ENCODE data around the gene POLR2H. TPM values are rescaled to one million over a fixed set of nuclear protein-coding genes. Genes with fewer than 3 reads are reported as not detected.

Gene POLR2H
- total and polyA plus RNA-seq, 2 donors (not counting 1 experiment from before 2014, with no cell fraction given) = 60.4 to 106 TPM

DNA sequence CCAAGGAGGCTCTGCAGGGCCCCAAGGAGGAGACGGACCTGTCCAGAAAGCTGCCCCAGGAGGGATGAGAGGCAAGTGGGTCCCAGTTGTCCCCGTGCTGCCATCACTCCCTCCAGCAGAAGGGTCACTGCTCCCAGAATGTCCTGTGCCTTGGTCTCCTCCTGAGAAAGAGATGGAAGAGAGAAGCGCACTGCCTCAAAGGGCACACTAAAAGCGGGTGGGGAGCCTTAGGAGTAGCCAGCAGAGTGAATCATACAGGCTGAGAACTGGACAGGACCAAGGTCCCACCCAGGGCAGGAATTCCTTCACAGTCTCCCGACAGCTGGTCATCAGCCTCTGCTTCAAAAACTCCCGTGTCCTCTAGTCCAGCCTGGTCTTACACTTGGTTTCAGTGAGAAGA, 11.9 kb downstream of the POLR2H start:
- WGBS (ENCODE audit: insufficient coverage) = 90% methylated on average over 6 of the region's 6 CpGs
- DNase-seq (no peak), ATAC-seq (ENCODE audit: low read depth) (no peak)
- no peaks in the 10 kb centered on the region for H4K20me1 ChIP-seq (ENCODE audit: control insufficient read depth, insufficient read depth, low read length, poor library complexity, severe bottlenecking)
- Mint-ChIP-seq H3K27me3 (peaks cover 31% of the 10 kb centered on the region), H3K4me1 (peaks cover 2% of the 10 kb centered on the region), H3K9me3 (ENCODE audit: insufficient read depth) (no peaks in the 10 kb centered on the region), H3K27ac (no peak overlapping the region), H3K4me3 (no peak overlapping the region)
- H3K27me3 ChIP-seq (replicated peaks in 1 of 4; ENCODE audit: control extremely low read depth in 1 of 4, control insufficient read depth in 3 of 4, insufficient read depth in 4 of 4, low read length in 3 of 4) = peaks cover 0 to 25% (median 5%) of the 10 kb centered on the region in 4 experiments
- no peak overlapping the region for H2AFZ ChIP-seq (ENCODE audit: insufficient read depth, low read depth, low read length, poor library complexity, severe bottlenecking)
- POLR2A ChIA-PET = no interaction called here
- H3K9ac ChIP-seq (ENCODE audit: low read length) = no peak overlapping the region
- peaks cover 0 to 12% of the 10 kb centered on the region in 2 experiments for H3K36me3 ChIP-seq (replicated peaks in 1 of 2; ENCODE audit: control extremely low read depth in 1 of 2, control insufficient read depth in 1 of 2, extremely low read depth in 1 of 2, insufficient read depth in 2 of 2, low read length in 1 of 2)
- TF ChIP-seq EZH2 (IDR thresholded peaks at IDR 0.05; ENCODE audit: borderline replicate concordance, insufficient read depth, low read depth, low read length, poor library complexity, severe bottlenecking) = no peak
- TF ChIP-seq, protein P1, sequence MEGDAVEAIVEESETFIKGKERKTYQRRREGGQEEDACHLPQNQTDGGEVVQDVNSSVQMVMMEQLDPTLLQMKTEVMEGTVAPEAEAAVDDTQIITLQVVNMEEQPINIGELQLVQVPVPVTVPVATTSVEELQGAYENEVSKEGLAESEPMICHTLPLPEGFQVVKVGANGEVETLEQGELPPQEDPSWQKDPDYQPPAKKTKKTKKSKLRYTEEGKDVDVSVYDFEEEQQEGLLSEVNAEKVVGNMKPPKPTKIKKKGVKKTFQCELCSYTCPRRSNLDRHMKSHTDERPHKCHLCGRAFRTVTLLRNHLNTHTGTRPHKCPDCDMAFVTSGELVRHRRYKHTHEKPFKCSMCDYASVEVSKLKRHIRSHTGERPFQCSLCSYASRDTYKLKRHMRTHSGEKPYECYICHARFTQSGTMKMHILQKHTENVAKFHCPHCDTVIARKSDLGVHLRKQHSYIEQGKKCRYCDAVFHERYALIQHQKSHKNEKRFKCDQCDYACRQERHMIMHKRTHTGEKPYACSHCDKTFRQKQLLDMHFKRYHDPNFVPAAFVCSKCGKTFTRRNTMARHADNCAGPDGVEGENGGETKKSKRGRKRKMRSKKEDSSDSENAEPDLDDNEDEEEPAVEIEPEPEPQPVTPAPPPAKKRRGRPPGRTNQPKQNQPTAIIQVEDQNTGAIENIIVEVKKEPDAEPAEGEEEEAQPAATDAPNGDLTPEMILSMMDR (IDR thresholded peaks at IDR 0.05) = no peak
- no peaks in the 10 kb centered on the region for H3K4me1 ChIP-seq (ENCODE audit: control insufficient read depth in 2 of 2, insufficient read depth in 2 of 2, low read length in 2 of 2)
- intact Hi-C loops (cut with micrococcal nuclease) = no loop called here
- no peak overlapping the region for H3K27ac ChIP-seq (ENCODE audit: low read length in 2 of 2)
- H3K4me3 ChIP-seq (ENCODE audit: control extremely low read depth in 1 of 5, extremely low read depth in 1 of 5, insufficient read depth in 1 of 5, low read depth in 2 of 5, low read length in 4 of 5) = no peak overlapping the region
- CTCF ChIA-PET = interaction anchor here (1.1 to 7.4 kb wide), 3 partner anchors 141 to 171 kb away, joined by 3 to 107 read pairs (median 17); no protein-coding TSS in a partner anchor
- H3K9me3 ChIP-seq (ENCODE audit: control extremely low read depth in 1 of 3, control insufficient read depth in 2 of 3, insufficient read depth in 1 of 3, low read length in 2 of 3) = no peaks in the 10 kb centered on the region
- no peaks in the 10 kb centered on the region for H3K79me2 ChIP-seq (ENCODE audit: control insufficient read depth, insufficient read depth, low read length)
- H3K4me2 ChIP-seq (replicated peaks; ENCODE audit: low read depth, low read length, poor library complexity, severe bottlenecking) = no peak overlapping the region

DNA sequence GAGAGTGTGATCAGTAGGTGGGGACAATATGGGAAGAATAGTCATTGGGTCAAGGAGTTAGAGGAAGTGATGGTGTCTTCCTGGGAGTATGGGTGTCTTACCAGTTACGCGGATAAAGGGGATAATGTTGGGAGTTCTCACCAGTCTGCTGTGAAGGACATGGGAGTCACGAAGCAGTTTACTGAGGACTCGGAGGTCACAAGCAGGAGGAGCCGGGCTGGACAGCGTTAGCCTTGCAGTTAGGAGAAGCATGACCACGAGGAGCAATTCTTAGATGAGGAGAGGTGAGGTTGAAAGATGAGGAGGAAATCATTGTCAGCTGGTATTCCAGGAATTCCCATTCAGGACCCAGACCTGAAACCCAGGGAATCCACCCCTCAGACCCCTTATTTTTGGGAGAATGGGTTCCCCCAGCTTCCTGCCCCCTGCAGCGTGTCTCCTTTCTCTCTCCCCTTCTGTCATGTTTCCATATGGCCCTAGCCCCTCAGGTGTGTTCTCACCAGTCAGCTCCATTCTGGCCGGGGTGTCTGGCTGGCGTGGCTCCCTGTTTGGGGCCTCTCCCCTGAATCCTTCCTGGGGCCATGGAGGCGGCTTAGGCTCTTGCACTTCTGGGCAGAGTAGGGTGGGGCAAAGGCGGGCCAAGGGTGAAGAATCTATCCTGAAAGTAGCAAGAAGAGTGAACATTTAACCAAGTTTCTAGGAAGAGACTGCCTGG, 14.4 kb downstream of the POLR2H start:
- no peaks in the 10 kb centered on the region for H3K9me3 Mint-ChIP-seq (ENCODE audit: insufficient read depth)
- H3K4me3 ChIP-seq (ENCODE audit: control extremely low read depth in 1 of 5, extremely low read depth in 1 of 5, insufficient read depth in 1 of 5, low read depth in 2 of 5, low read length in 4 of 5) = no peak overlapping the region
- H3K9me3 ChIP-seq (ENCODE audit: control extremely low read depth in 1 of 3, control insufficient read depth in 2 of 3, insufficient read depth in 1 of 3, low read length in 2 of 3) = no peaks in the 10 kb centered on the region
- H3K36me3 ChIP-seq (replicated peaks in 1 of 2; ENCODE audit: control extremely low read depth in 1 of 2, control insufficient read depth in 1 of 2, extremely low read depth in 1 of 2, insufficient read depth in 2 of 2, low read length in 1 of 2) = no peaks in the 10 kb centered on the region
- no peak for TF ChIP-seq EZH2 (IDR thresholded peaks at IDR 0.05; ENCODE audit: borderline replicate concordance, insufficient read depth, low read depth, low read length, poor library complexity, severe bottlenecking)
- TF ChIP-seq, protein P1 (IDR thresholded peaks at IDR 0.05) = no peak
- intact Hi-C loops (cut with micrococcal nuclease) = no loop called here
- H3K4me3 Mint-ChIP-seq = no peak overlapping the region
- ATAC-seq (ENCODE audit: low read depth) (no peak), DNase-seq (no peak)
- H3K4me1 Mint-ChIP-seq = peaks cover 11% of the 10 kb centered on the region
- no peak overlapping the region for H3K9ac ChIP-seq (ENCODE audit: low read length)
- H3K27ac ChIP-seq (ENCODE audit: low read length in 2 of 2) = no peak overlapping the region
- peaks cover 3 to 4% of the 10 kb centered on the region in 2 donors for H3K4me1 ChIP-seq (ENCODE audit: control insufficient read depth in 2 of 2, insufficient read depth in 2 of 2, low read length in 2 of 2)
- no peak overlapping the region for H3K27ac Mint-ChIP-seq
- H2AFZ ChIP-seq (ENCODE audit: insufficient read depth, low read depth, low read length, poor library complexity, severe bottlenecking) = no peak overlapping the region
- H3K27me3 Mint-ChIP-seq = peaks cover 43% of the 10 kb centered on the region
- POLR2A ChIA-PET = no interaction called here
- H3K27me3 ChIP-seq (replicated peaks in 1 of 4; ENCODE audit: control extremely low read depth in 1 of 4, control insufficient read depth in 3 of 4, insufficient read depth in 4 of 4, low read length in 3 of 4) = peaks cover 0 to 41% (median 15%) of the 10 kb centered on the region in 4 experiments
- WGBS (ENCODE audit: insufficient coverage) = 95% methylated on average over 11 of the region's 12 CpGs
- no peaks in the 10 kb centered on the region for H3K79me2 ChIP-seq (ENCODE audit: control insufficient read depth, insufficient read depth, low read length)
- no peak overlapping the region for H3K4me2 ChIP-seq (replicated peaks; ENCODE audit: low read depth, low read length, poor library complexity, severe bottlenecking)
- CTCF ChIA-PET = interaction anchor here (1.1 to 1.8 kb wide), 4 partner anchors 22 to 138 kb away, joined by 3 to 7 read pairs (median 3); no protein-coding TSS in a partner anchor
- H4K20me1 ChIP-seq (ENCODE audit: control insufficient read depth, insufficient read depth, low read length, poor library complexity, severe bottlenecking) = no peaks in the 10 kb centered on the region
